Glomerular endothelial cell (primary cell): ENCODE measurements around the gene FASTKD3. TPM values are rescaled to one million over a fixed set of nuclear protein-coding genes. Genes with fewer than 3 reads are reported as not detected.

Experiments used
- DNase-seq: peaks from one replicate; pipeline ENCODE4 v3.0.0-alpha.2; 2011; ENCODE audit warnings: low read depth, low spot score; ENCODE audit errors: extremely low read depth
- total RNA-seq: library from RNA; depleted of rRNA; stranded (reverse); fragments of >200 nt; gene quantifications from 2 replicates; pipeline ENCODE4 v1.2.3, GENCODE V29; 2015

Gene FASTKD3
- total RNA-seq, 1 donor from 2014 or later, result 6.4 TPM

GRCh38 chr5:7881091-7881490 lies 12.3 kb upstream of the FASTKD3 start:
- no peak for DNase-seq

- no peak for DNase-seq
Observed at GRCh38 chr5:7878381-7878873, 9.6 kb upstream of the FASTKD3 start.

GRCh38 chr5:7877851-7878250 lies 9.0 kb upstream of the FASTKD3 start:
- DNase-seq, result no peak

GRCh38 chr5:7876867-7877266 lies 8.0 kb upstream of the FASTKD3 start:
- no peak for DNase-seq

- DNase-seq, result no peak
Observed at GRCh38 chr5:7875151-7875550, 6.3 kb upstream of the FASTKD3 start.

- no peak for DNase-seq
Observed at GRCh38 chr5:7874639-7875038, 5.8 kb upstream of the FASTKD3 start.

GRCh38 chr5:7873216-7873615 lies 4.4 kb upstream of the FASTKD3 start:
- DNase-seq, result no peak

- DNase-seq, result no peak
Observed at GRCh38 chr5:7872517-7873130, 3.8 kb upstream of the FASTKD3 start.

GRCh38 chr5:7871653-7872052 lies 2.8 kb upstream of the FASTKD3 start:
- no peak for DNase-seq

- no peak for DNase-seq
Observed at GRCh38 chr5:7869474-7870136, 774 bp upstream of the FASTKD3 start.

- DNase-seq, result no peak
Observed at GRCh38 chr5:7868427-7868772, 431 bp downstream of the FASTKD3 start.

GRCh38 chr5:7867260-7867659 lies 1.6 kb downstream of the FASTKD3 start:
- DNase-seq, result no peak

- DNase-seq, result no peak
Observed at GRCh38 chr5:7866196-7866595, 2.6 kb downstream of the FASTKD3 start.

- DNase-seq, result no peak
Observed at GRCh38 chr5:7857926-7858632, 10.8 kb downstream of the FASTKD3 start.

- no peak for DNase-seq
Observed at GRCh38 chr5:7857361-7857760, 11.5 kb downstream of the FASTKD3 start.

- DNase-seq, result no peak
Observed at GRCh38 chr5:7856855-7857254, 12.0 kb downstream of the FASTKD3 start.

- no peak for DNase-seq
Observed at GRCh38 chr5:7855611-7856010, 13.2 kb downstream of the FASTKD3 start.

GRCh38 chr5:7852988-7853387 lies 15.8 kb downstream of the FASTKD3 start:
- no peak for DNase-seq

- no peak for DNase-seq
Observed at GRCh38 chr5:7852542-7852941, 16.3 kb downstream of the FASTKD3 start.

GRCh38 chr5:7851617-7852289 lies 17.1 kb downstream of the FASTKD3 start:
- no peak for DNase-seq

- no peak for DNase-seq
Observed at GRCh38 chr5:7851240-7851592, 17.6 kb downstream of the FASTKD3 start.
